ENCODE measurements around the gene ETNK1.

DNA sequence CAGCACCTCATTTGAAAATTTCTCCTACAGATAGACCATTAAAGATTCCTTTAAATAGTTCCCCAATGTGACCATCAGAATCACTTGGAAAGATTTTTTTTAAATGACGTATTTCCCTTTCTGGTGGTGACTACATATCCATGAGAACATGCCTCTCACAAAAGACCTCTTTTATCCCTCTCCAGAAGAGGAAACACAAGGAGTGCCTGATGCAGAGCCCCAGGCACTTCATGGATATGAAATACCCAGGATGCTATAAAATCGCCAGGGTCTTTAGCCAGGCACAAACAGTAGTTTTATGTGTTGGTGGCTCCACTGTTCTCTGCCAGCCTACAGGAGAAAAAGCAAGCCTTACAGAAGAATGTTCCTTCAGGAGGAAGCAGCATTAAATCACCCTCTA, 97.1 kb downstream of the ETNK1 start:
- TF ChIP-seq, protein P1, sequence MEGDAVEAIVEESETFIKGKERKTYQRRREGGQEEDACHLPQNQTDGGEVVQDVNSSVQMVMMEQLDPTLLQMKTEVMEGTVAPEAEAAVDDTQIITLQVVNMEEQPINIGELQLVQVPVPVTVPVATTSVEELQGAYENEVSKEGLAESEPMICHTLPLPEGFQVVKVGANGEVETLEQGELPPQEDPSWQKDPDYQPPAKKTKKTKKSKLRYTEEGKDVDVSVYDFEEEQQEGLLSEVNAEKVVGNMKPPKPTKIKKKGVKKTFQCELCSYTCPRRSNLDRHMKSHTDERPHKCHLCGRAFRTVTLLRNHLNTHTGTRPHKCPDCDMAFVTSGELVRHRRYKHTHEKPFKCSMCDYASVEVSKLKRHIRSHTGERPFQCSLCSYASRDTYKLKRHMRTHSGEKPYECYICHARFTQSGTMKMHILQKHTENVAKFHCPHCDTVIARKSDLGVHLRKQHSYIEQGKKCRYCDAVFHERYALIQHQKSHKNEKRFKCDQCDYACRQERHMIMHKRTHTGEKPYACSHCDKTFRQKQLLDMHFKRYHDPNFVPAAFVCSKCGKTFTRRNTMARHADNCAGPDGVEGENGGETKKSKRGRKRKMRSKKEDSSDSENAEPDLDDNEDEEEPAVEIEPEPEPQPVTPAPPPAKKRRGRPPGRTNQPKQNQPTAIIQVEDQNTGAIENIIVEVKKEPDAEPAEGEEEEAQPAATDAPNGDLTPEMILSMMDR (IDR thresholded peaks at IDR 0.05) = no peak
- TF ChIP-seq POLR2A (IDR thresholded peaks at IDR 0.05) (no peak), POLR2AphosphoS5 (IDR thresholded peaks at IDR 0.05) (no peak)

All from sigmoid colon (tissue), 4 donors.